Gastroesophageal sphincter (tissue), 4 donors: ENCODE results near the gene MRPL48. TPM values are rescaled to one million over a fixed set of nuclear protein-coding genes. Genes with fewer than 3 reads are reported as not detected.

ENCODE experiments used
- ATAC-seq: fragments of 150-250 bp; one replicate; pipeline ENCODE4 v1.9.1; 2016; ENCODE audit warnings: mild to moderate bottlenecking, moderate library complexity
- H3K27ac ChIP-seq, 4 donors: fragments of 200-600 bp; sonication (generic) in 3 of 4; 1 replicate in 3 of 4; 2 replicates in 1 of 4; pipeline ENCODE4 v1.5.1; 2016 to 2019
- H3K27me3 ChIP-seq: fragments of 200-600 bp; sonication (generic); one replicate; pipeline ENCODE4 v1.5.1; 2019
- H3K36me3 ChIP-seq, 2 donors: fragments of 200-600 bp; sonication (generic); one replicate each; pipeline ENCODE4 v1.5.1; 2019; ENCODE audit warnings: control low read depth in 1 of 2
- H3K4me1 ChIP-seq, 3 donors: fragments of 200-600 bp; sonication (generic); 1 replicate in 2 of 3; 2 replicates in 1 of 3; pipeline ENCODE4 v1.5.1; 2016 to 2019; ENCODE audit warnings: control low read depth in 2 of 3
- H3K4me3 ChIP-seq, 2 donors: fragments of 200-600 bp; sonication (generic); one replicate each; pipeline ENCODE4 v1.5.1; 2019; ENCODE audit warnings: mild to moderate bottlenecking in 1 of 2, moderate library complexity in 1 of 2
- H3K9me3 ChIP-seq, 3 donors: fragments of 200-600 bp; sonication (generic); one replicate each; pipeline ENCODE4 v1.5.1; 2017 to 2019; ENCODE audit warnings: control low read depth in 2 of 3
- EP300 ChIP-seq: sonication (generic); formaldehyde crosslinking; IDR thresholded peaks from one replicate; pipeline ENCODE4 v1.6.1; 2017; ENCODE audit warnings: antibody characterized with exemption, mild to moderate bottlenecking
- POLR2A ChIP-seq, 2 donors: fragments of 450-650 bp; IDR thresholded peaks; one replicate each; pipeline ENCODE4 v1.6.1; 2017; ENCODE audit warnings: antibody characterized with exemption in 2 of 2, mild to moderate bottlenecking in 2 of 2, moderate library complexity in 1 of 2
- POLR2AphosphoS5 ChIP-seq: sonication (generic); formaldehyde crosslinking; IDR thresholded peaks from one replicate; pipeline ENCODE4 v1.6.1; 2017; ENCODE audit warnings: antibody characterized with exemption
- WGBS, 2 donors: methylation state at CpG; one replicate each; pipeline ENCODE4 v1.1.5; 2018; ENCODE audit warnings: low coverage in 1 of 2; 5-methylcytosine and 5-hydroxymethylcytosine counted together
- total RNA-seq, 4 donors: library from RNA; depleted of rRNA; stranded (reverse); fragments of >200 nt; gene quantifications; one replicate each; pipeline ENCODE4 v1.1.0, GENCODE V29; 2016
- TF ChIP-seq, protein P1 (sequence below), 4 experiments: fragments of 200-600 bp in 2 of 4; fragments of 450-650 bp in 2 of 4; sonication (generic) in 1 of 4; IDR thresholded peaks; one replicate each; pipeline ENCODE4 v1.5.1; 2017 to 2019; ENCODE audit warnings: antibody characterized with exemption in 4 of 4, mild to moderate bottlenecking in 2 of 4, moderate library complexity in 2 of 4

MRPL48 gene
- total RNA-seq, 4 donors from 2014 or later, result 8.8 to 46.2 (median 22.2) TPM

DNA sequence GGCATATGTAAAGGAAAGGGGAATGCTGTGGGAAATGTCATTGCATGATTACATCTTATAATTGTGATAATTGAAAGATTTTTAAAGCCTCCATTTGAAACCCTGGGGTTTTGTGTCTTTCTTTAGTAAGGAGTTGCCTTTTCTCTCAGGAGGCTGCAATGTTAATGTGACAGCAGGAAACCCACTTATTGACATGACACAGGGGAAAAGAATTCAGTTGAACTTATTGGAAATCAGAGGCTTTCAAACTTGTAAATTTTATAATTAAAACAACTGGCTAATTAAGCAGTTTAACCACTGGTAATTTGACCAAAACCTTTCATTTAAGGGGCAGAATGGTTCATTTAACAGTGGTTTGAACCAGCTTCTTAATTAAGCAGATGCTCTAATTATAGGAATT, 31.2 kb downstream of the MRPL48 start:
- TF ChIP-seq POLR2AphosphoS5 (no peak), POLR2A (IDR thresholded peaks at IDR 0.05) (no peak)
- TF ChIP-seq, protein P1, sequence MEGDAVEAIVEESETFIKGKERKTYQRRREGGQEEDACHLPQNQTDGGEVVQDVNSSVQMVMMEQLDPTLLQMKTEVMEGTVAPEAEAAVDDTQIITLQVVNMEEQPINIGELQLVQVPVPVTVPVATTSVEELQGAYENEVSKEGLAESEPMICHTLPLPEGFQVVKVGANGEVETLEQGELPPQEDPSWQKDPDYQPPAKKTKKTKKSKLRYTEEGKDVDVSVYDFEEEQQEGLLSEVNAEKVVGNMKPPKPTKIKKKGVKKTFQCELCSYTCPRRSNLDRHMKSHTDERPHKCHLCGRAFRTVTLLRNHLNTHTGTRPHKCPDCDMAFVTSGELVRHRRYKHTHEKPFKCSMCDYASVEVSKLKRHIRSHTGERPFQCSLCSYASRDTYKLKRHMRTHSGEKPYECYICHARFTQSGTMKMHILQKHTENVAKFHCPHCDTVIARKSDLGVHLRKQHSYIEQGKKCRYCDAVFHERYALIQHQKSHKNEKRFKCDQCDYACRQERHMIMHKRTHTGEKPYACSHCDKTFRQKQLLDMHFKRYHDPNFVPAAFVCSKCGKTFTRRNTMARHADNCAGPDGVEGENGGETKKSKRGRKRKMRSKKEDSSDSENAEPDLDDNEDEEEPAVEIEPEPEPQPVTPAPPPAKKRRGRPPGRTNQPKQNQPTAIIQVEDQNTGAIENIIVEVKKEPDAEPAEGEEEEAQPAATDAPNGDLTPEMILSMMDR (IDR thresholded peaks at IDR 0.05), result no peak

GRCh38 chr11:73830261-73830660, 42.6 kb downstream of the MRPL48 start:
- H3K36me3 ChIP-seq, result peaks cover 0 to 84% of the 10 kb centered on the region in 2 donors
- no peaks in the 10 kb centered on the region for H3K27me3 ChIP-seq
- H3K4me3 ChIP-seq, result no peak overlapping the region
- no peak overlapping the region for H3K27ac ChIP-seq
- WGBS, 2 donors, result 71% methylated on average over 1 of the region's 1 CpG; no CpG with 5 or more reads in 1 of the 2 donors
- no peaks in the 10 kb centered on the region for H3K4me1 ChIP-seq
- TF ChIP-seq POLR2A (IDR thresholded peaks at IDR 0.05) (no peak), EP300 (no peak), POLR2AphosphoS5 (no peak)
- TF ChIP-seq, protein P1 (IDR thresholded peaks at IDR 0.05), result no peak
- no peak for ATAC-seq
- H3K9me3 ChIP-seq, result no peaks in the 10 kb centered on the region

More for the DNA sequence above, 31.2 kb downstream of the MRPL48 start:
- H3K4me3 ChIP-seq, result no peak overlapping the region
- ATAC-seq, result no peak
- H3K36me3 ChIP-seq, result peaks cover 0 to 9% of the 10 kb centered on the region in 2 donors
- no peaks in the 10 kb centered on the region for H3K9me3 ChIP-seq
- H3K27me3 ChIP-seq, result no peaks in the 10 kb centered on the region
- no peak overlapping the region for H3K27ac ChIP-seq
- H3K4me1 ChIP-seq, result no peaks in the 10 kb centered on the region

GRCh38 chr11:73833067-73833466, 45.4 kb downstream of the MRPL48 start:
- ATAC-seq, result no peak
- H3K4me1 ChIP-seq, result no peaks in the 10 kb centered on the region
- TF ChIP-seq POLR2A (IDR thresholded peaks at IDR 0.05) (no peak), POLR2AphosphoS5 (no peak), EP300 (no peak)
- TF ChIP-seq, protein P1 (IDR thresholded peaks at IDR 0.05), result no peak
- no peaks in the 10 kb centered on the region for H3K9me3 ChIP-seq
- H3K36me3 ChIP-seq, result peaks cover 0 to 71% of the 10 kb centered on the region in 2 donors
- H3K27me3 ChIP-seq, result no peaks in the 10 kb centered on the region
- WGBS, 2 donors, result 91% methylated on average over 2 of the region's 2 CpGs; no CpG with 5 or more reads in 1 of the 2 donors
- H3K27ac ChIP-seq, result no peak overlapping the region
- no peak overlapping the region for H3K4me3 ChIP-seq

DNA sequence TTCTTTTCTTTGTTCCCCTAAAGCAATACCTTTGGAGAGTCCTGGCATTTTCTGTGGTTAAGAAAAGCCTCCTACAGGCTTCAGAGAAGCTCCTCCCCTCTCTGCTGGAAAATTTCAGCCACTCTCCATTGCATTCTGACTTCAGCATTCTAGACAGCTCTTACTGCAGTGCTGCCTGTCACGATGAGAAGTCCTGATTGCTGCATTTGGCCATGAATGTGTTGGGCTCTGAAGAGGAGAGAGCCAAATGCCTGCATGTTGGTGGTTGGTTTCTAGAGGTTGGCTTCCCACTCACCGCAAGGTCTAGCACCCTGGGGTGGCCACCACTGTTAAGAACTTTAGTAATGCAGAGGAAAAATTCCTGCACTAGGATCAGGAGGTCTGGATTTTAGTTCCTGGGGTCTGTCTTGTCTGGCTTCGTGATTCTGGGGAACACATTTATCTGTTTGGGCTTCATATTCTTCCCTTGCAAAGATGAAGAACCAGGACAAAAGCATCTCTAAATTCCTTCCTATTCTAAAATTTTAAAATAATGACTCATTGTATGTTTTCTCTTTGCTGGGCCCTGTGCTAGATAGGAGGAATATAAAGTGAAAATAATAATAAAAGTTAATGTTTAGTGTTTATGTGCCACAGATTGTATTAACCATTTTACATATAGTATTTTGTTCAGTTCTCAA, 50.9 kb downstream of the MRPL48 start:
- Histone ChIP-seq H3K36me3 (peaks cover 0 to 43% of the 10 kb centered on the region in 2 donors), H3K4me1 (no peaks in the 10 kb centered on the region), H3K9me3 (no peaks in the 10 kb centered on the region), H3K4me3 (no peak overlapping the region), H3K27me3 (no peaks in the 10 kb centered on the region), H3K27ac (no peak overlapping the region)
- 87 to 100% methylated on average over 1 of the region's 3 CpGs for WGBS, 2 donors
- ATAC-seq, result no peak
- TF ChIP-seq, protein P1 (IDR thresholded peaks at IDR 0.05), result no peak
- TF ChIP-seq POLR2A (IDR thresholded peaks at IDR 0.05), result no peak
- TF ChIP-seq EP300, result no peak
- TF ChIP-seq POLR2AphosphoS5, result no peak

DNA sequence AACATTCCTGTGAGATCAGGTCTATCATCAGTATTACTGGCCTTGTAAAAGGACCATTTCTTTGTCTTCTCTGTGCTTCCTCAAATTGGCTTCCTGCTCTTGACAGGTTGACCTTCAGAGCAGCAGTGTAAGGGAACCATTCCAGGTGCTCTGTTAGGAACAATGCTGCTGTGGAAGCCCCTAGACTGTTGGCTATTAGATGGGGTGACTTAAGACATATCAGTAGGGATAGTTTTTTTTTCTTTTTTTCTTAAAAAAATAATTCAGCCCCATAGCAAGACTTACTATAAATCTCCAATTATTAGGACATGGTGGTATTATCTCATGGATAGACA, 51.4 kb downstream of the MRPL48 start:
- ATAC-seq, result no peak
- Histone ChIP-seq H3K4me3 (no peak overlapping the region), H3K36me3 (peaks cover 0 to 44% of the 10 kb centered on the region in 2 donors)

More for the DNA sequence above, 51.4 kb downstream of the MRPL48 start:
- TF ChIP-seq EP300 (no peak), POLR2A (IDR thresholded peaks at IDR 0.05) (no peak), POLR2AphosphoS5 (no peak)
- TF ChIP-seq, protein P1 (IDR thresholded peaks at IDR 0.05), result no peak
- H3K9me3 ChIP-seq, result no peaks in the 10 kb centered on the region
- no peaks in the 10 kb centered on the region for H3K4me1 ChIP-seq
- H3K27me3 ChIP-seq, result no peaks in the 10 kb centered on the region
- no peak overlapping the region for H3K27ac ChIP-seq
